ENCODE measurements around the gene LHFPL2. TPM values are rescaled to one million over a fixed set of nuclear protein-coding genes. Genes with fewer than 3 reads are reported as not detected.

Gene LHFPL2
- total and polyA plus RNA-seq, 9 of the 15 experiments (the other 6 are each of a cell fraction or from before 2014, with no cell fraction given) = 1.0 to 6.6 (median 4.6) TPM

- no peak for TF ChIP-seq EP400 (IDR thresholded peaks at IDR 0.05)
- TF ChIP-seq SMARCA4 (IDR thresholded peaks at IDR 0.05) = no peak
- no peak for TF ChIP-seq ZNF197 (CRISPR knock-in tag; IDR thresholded peaks at IDR 0.05; ENCODE audit: low read depth)
- TF ChIP-seq, protein P1, sequence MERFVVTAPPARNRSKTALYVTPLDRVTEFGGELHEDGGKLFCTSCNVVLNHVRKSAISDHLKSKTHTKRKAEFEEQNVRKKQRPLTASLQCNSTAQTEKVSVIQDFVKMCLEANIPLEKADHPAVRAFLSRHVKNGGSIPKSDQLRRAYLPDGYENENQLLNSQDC (CRISPR knock-in tag; IDR thresholded peaks at IDR 0.05) = no peak
- TF ChIP-seq ELF1 (tag; IDR thresholded peaks at IDR 0.05) = no peak
- TF ChIP-seq ZFP91 (CRISPR knock-in tag; IDR thresholded peaks at IDR 0.05) = no peak
- TF ChIP-seq HNRNPUL1 (IDR thresholded peaks at IDR 0.05; ENCODE audit: low read length) = no peak
Observed at GRCh38 chr5:78612227-78613150, 36.1 kb downstream of the LHFPL2 start (continued).

GRCh38 chr5:78611126-78611605 lies 37.4 kb downstream of the LHFPL2 start:
- no peaks in the 10 kb centered on the region for H3K27me3 ChIP-seq (ENCODE audit: control insufficient read depth in 2 of 2, insufficient read depth in 2 of 2, low read length in 2 of 2)
- H2AFZ ChIP-seq (ENCODE audit: low read depth, low read length) = no peak overlapping the region
- peak; percentile 38; the same call in 2 of the 3 replicates for ATAC-seq
- no peak overlapping the region for H3K4me2 ChIP-seq (ENCODE audit: insufficient read depth, low read length)
- H3K9me1 ChIP-seq (ENCODE audit: control insufficient read depth, insufficient read depth, low read length) = no peaks in the 10 kb centered on the region
- intact Hi-C loops (cut with micrococcal nuclease) = no loop called here
- in situ Hi-C loops (cut with MboI) = loop anchor here (5.0 kb wide), 1 partner anchor 64 kb away; no protein-coding TSS in a partner anchor
- TF ChIP-seq RHOXF2B (CRISPR knock-in tag; conservative IDR thresholded peaks at IDR 0.05) (no peak), FOXP1 (CRISPR knock-in tag; IDR thresholded peaks at IDR 0.05) (no peak)
- POLR2A ChIA-PET = interaction anchor here (0.7 to 2.1 kb wide), 2 partner anchors 15 to 53 kb away, joined by 3 to 5 read pairs; no protein-coding TSS in a partner anchor
- no TSS peak for BruUV-seq (replicated peaks)
- 68% methylated on average over 4 of the region's 4 CpGs for WGBS (ENCODE audit: insufficient coverage, low coverage, missing lambda C conversion rate)
- H3K79me2 ChIP-seq (ENCODE audit: control insufficient read depth, insufficient read depth, low read length) = no peaks in the 10 kb centered on the region
- H3K9ac ChIP-seq (ENCODE audit: insufficient read depth in 1 of 2, low read depth in 2 of 2, low read length in 2 of 2) = peak overlapping the region in 1 of 2 experiments; percentile 45; a peak in 1 of 4 replicates
- H3K4me3 ChIP-seq = no peak overlapping the region
- no peaks in the 10 kb centered on the region for H3K9me3 ChIP-seq (replicated peaks; ENCODE audit: control insufficient read depth, insufficient read depth, low read depth, low read length)
- H4K20me1 ChIP-seq (replicated peaks; ENCODE audit: control insufficient read depth, insufficient read depth, low read length) = no peaks in the 10 kb centered on the region
- FAIRE-seq = no peak
- CTCF ChIA-PET (ENCODE audit: low intra/inter-chr PET ratio) = no interaction called here
- peaks cover 3 to 14% of the 10 kb centered on the region in 2 experiments; a peak in 4 of 5 replicates for H3K4me1 ChIP-seq (replicated peaks in 1 of 2; ENCODE audit: control insufficient read depth in 2 of 2, insufficient read depth in 2 of 2, low read length in 2 of 2)
- no peaks in the 10 kb centered on the region for H3K36me3 ChIP-seq (ENCODE audit: control insufficient read depth, insufficient read depth, low read length)
- DNase-seq (ENCODE audit: extremely low read depth in 1 of 4, low spot score in 3 of 4) = no peak
- H3K27ac ChIP-seq (ENCODE audit: extremely low read depth, low read depth, low read length) = no peak overlapping the region

All from K562 (cell line).